Stimulated activated CD8-positive, alpha-beta memory T cell treated with anti-CD3 and anti-CD28 coated beads, Interleukin-4, amount 100 ng/mL, for 1 hour (primary cell): ENCODE measurements around the gene CFAP298.
"Not testable (repeated sequence)": the region's sequence is repeated elsewhere in the genome, so short reads cannot be mapped to it uniquely, and the experiment has no call there.

Experiments used
- DNase-seq, 2 donors: peaks; one replicate each; pipeline ENCODE4 v3.0.0-alpha.2; 2020; ENCODE audit warnings: low read depth in 2 of 2, low spot score in 1 of 2

The CFAP298 gene

GRCh38 chr21:32569261-32570230, 42.6 kb downstream of the CFAP298 start:
- peak; percentile 48 to 67 for DNase-seq

GRCh38 chr21:32567626-32568025, 44.6 kb downstream of the CFAP298 start:
- DNase-seq: no peak

GRCh38 chr21:32566741-32567389, 45.3 kb downstream of the CFAP298 start:
- no peak for DNase-seq

GRCh38 chr21:32565856-32566465, 46.2 kb downstream of the CFAP298 start:
- DNase-seq: no peak

GRCh38 chr21:32562915-32563314, 49.3 kb downstream of the CFAP298 start:
- DNase-seq: no peak

- DNase-seq: no peak
Measured at GRCh38 chr21:32562426-32562825, 49.8 kb downstream of the CFAP298 start.

- DNase-seq: not testable (repeated sequence)
Measured at GRCh38 chr21:32561476-32561875, 50.7 kb downstream of the CFAP298 start.

- DNase-seq: no peak
Measured at GRCh38 chr21:32560896-32561295, 51.3 kb downstream of the CFAP298 start.

- DNase-seq: no peak
Measured at GRCh38 chr21:32559006-32559610, 53.1 kb downstream of the CFAP298 start.

GRCh38 chr21:32558106-32558505, 54.1 kb downstream of the CFAP298 start:
- no peak for DNase-seq

GRCh38 chr21:32554832-32555638, 57.1 kb downstream of the CFAP298 start:
- DNase-seq: no peak

GRCh38 chr21:32549886-32550285, 62.3 kb downstream of the CFAP298 start:
- no peak for DNase-seq

- no peak for DNase-seq
Measured at GRCh38 chr21:32549440-32549839, 62.7 kb downstream of the CFAP298 start.
